Vagina (tissue), 2 donors: ENCODE results near the gene NNMT.

Source experiments
- CTCF ChIP-seq, 3 experiments: fragments of 450-650 bp in 2 of 3; fragments of 200-600 bp in 1 of 3; sonication (generic) in 1 of 3; IDR thresholded peaks; one replicate each; pipeline ENCODE4 v1.5.1; 2017 to 2019; ENCODE audit warnings: antibody characterized with exemption in 3 of 3, mild to moderate bottlenecking in 2 of 3, moderate library complexity in 2 of 3
- POLR2A ChIP-seq, 2 donors: fragments of 450-650 bp; IDR thresholded peaks; one replicate each; pipeline ENCODE4 v1.6.1; 2017; ENCODE audit warnings: antibody characterized with exemption in 2 of 2, mild to moderate bottlenecking in 2 of 2, moderate library complexity in 2 of 2

GRCh38 chr11:114290503-114291235 is 5.5 kb upstream of the NNMT start:
- TF ChIP-seq CTCF (IDR thresholded peaks at IDR 0.05) (no peak), POLR2A (IDR thresholded peaks at IDR 0.05) (no peak)
